Psoas muscle (tissue), 8 donors: Measurements from ENCODE around the gene CCDC146. TPM values are rescaled to one million over a fixed set of nuclear protein-coding genes. Genes with fewer than 3 reads are reported as not detected.

Experiments
- ATAC-seq, 4 donors: fragments of 200-7000 bp; cut with Tn5 transposase; one replicate each; pipeline ENCODE4 v1.9.1; 2020; ENCODE audit warnings: moderate library complexity in 3 of 4, mild to moderate bottlenecking in 2 of 4
- DNase-seq, 2 donors: peaks; one replicate each; pipeline ENCODE4 v3.0.0-alpha.2; 2020
- H3K27ac ChIP-seq: fragments of 200-600 bp; one replicate; pipeline ENCODE4 v1.8.0; 2022
- H3K27me3 ChIP-seq, 3 donors: fragments of 200-600 bp in 1 of 3; one replicate each; pipeline versions ENCODE4 v1.6.1 to v1.8.0; 2013 to 2022; ENCODE audit warnings: low read length in 2 of 3, mild to moderate bottlenecking in 2 of 3, moderate library complexity in 1 of 3; ENCODE audit not compliant: insufficient read depth in 3 of 3
- H3K36me3 ChIP-seq, 2 donors: fragments of 200-600 bp in 1 of 2; one replicate each; pipeline versions ENCODE4 v1.6.1 to v1.8.0; 2013 to 2022; ENCODE audit warnings: low read depth in 1 of 2, mild to moderate bottlenecking in 1 of 2, moderate library complexity in 1 of 2; ENCODE audit not compliant: insufficient read depth in 1 of 2
- H3K4me1 ChIP-seq: fragments of 200-600 bp; one replicate; pipeline ENCODE4 v1.8.0; 2022
- H3K4me3 ChIP-seq: fragments of 200-600 bp; one replicate; pipeline ENCODE4 v1.8.0; 2022; ENCODE audit warnings: mild to moderate bottlenecking
- H3K9me3 ChIP-seq: fragments of 200-600 bp; one replicate; pipeline ENCODE4 v1.8.0; 2022
- CTCF ChIP-seq: fragments of 200-600 bp; IDR thresholded peaks from one replicate; pipeline ENCODE4 v1.8.0; 2022; ENCODE audit warnings: antibody characterized with exemption
- whole genome bisulfite sequencing, 3 donors: extraction: QIAGEN DNeasy Blood & Tissue Kit; methylation state at CpG; one replicate each; pipeline versions ENCODE4 v1.1.6 to v1.1.7; 2013; 5-methylcytosine and 5-hydroxymethylcytosine counted together
- intact Hi-C, 2 donors: fragments of 100-400 bp; cut with DNase I; formaldehyde crosslinking; loops; one replicate each; pipeline versions ENCODE4 v1.11.0 to v1.14.2; 2022
- polyA plus RNA-seq, 3 donors: library from polyadenylated mRNA; stranded (reverse); fragments of 200-250 nt; gene quantifications; one replicate each; pipeline ENCODE4 v1.2.3, GENCODE V29; 2013
- total RNA-seq, 4 donors: library from RNA; stranded (reverse); fragmentation: NEBNext Ultra II Directional in 2 of 4; extraction: Animal tissue kit (Norgen Biotek cat#: 25700) in 2 of 4; gene quantifications; one replicate each; pipeline versions ENCODE4 v1.2.1 to v1.2.4, GENCODE V29; 2021 to 2023
- donor health status: healthy with polysubstance abuse.
- donor health status: DM: no; HTN: no; CAD: no; lungs with moderate emphysema.
- donor health status: Bipolar disorder and iron deficiency.
- donor health status: healthy.
- donor health status: DM: yes; HTN: yes; CAD: no.
- donor health status: DM: no; HTN: no; CAD: no.
- donor health status: DM: no; HTN: no; CAD: no.
- donor health status: DM: yes; HTN: yes; CAD: no.

CCDC146 gene
- total and polyA plus RNA-seq, 7 donors = 1.2 to 3.5 (median 1.9) TPM

GRCh38 chr7:77232467-77232866 is 110.1 kb downstream of the CCDC146 start:
- Histone ChIP-seq H3K27ac (no peak overlapping the region), H3K9me3 (peaks cover 4% of the 10 kb centered on the region), H3K36me3 (no peaks in the 10 kb centered on the region), H3K27me3 (no peaks in the 10 kb centered on the region), H3K4me1 (no peaks in the 10 kb centered on the region), H3K4me3 (no peak overlapping the region)
- TF ChIP-seq CTCF = no peak
- WGBS, 3 donors = 76 to 88% (median 82%) methylated on average over 2 of the region's 2 CpGs
- DNase-seq (no peak), ATAC-seq (no peak)
- intact Hi-C loops = no loop called here

GRCh38 chr7:77235276-77235675 is 112.9 kb downstream of the CCDC146 start:
- H3K4me1 ChIP-seq = no peaks in the 10 kb centered on the region
- H3K27ac ChIP-seq = no peak overlapping the region
- H3K27me3 ChIP-seq = no peaks in the 10 kb centered on the region
- WGBS, 3 donors = 85 to 96% (median 91%) methylated on average over 2 of the region's 2 CpGs
- H3K9me3 ChIP-seq = no peaks in the 10 kb centered on the region
- no peak for TF ChIP-seq CTCF
- ATAC-seq = no peak
- H3K36me3 ChIP-seq = no peaks in the 10 kb centered on the region
- H3K4me3 ChIP-seq = no peak overlapping the region
- DNase-seq = no peak
- intact Hi-C loops = no loop called here

GRCh38 chr7:77238703-77239136 is 116.3 kb downstream of the CCDC146 start:
- Histone ChIP-seq H3K9me3 (no peaks in the 10 kb centered on the region), H3K27ac (no peak overlapping the region), H3K27me3 (no peaks in the 10 kb centered on the region), H3K4me1 (no peaks in the 10 kb centered on the region), H3K36me3 (peaks cover 0 to 5% of the 10 kb centered on the region in 2 donors), H3K4me3 (no peak overlapping the region)
- intact Hi-C loops = no loop called here
- no peak for DNase-seq
- no peak for TF ChIP-seq CTCF
- ATAC-seq = no peak
- 88 to 92% (median 91%) methylated on average over 2 of the region's 2 CpGs for WGBS, 3 donors

GRCh38 chr7:77239471-77239870 is 117.1 kb downstream of the CCDC146 start:
- H3K27me3 ChIP-seq = no peaks in the 10 kb centered on the region
- no peak overlapping the region for H3K27ac ChIP-seq
- H3K9me3 ChIP-seq = no peaks in the 10 kb centered on the region
- H3K36me3 ChIP-seq = peaks cover 0 to 5% of the 10 kb centered on the region in 2 donors
- 95 to 98% (median 97%) methylated on average over 3 of the region's 3 CpGs for WGBS, 3 donors
- no peak overlapping the region for H3K4me3 ChIP-seq
- intact Hi-C loops = no loop called here
- TF ChIP-seq CTCF = no peak
- ATAC-seq = no peak
- H3K4me1 ChIP-seq = no peaks in the 10 kb centered on the region
- no peak for DNase-seq

GRCh38 chr7:77242068-77242467 is 119.7 kb downstream of the CCDC146 start:
- H3K27me3 ChIP-seq = no peaks in the 10 kb centered on the region
- intact Hi-C loops = no loop called here
- peaks cover 9% of the 10 kb centered on the region for H3K4me1 ChIP-seq
- H3K27ac ChIP-seq = no peak overlapping the region
- DNase-seq = no peak
- peaks cover 0 to 5% of the 10 kb centered on the region in 2 donors for H3K36me3 ChIP-seq
- no peak overlapping the region for H3K4me3 ChIP-seq
- 64 to 79% (median 71%) methylated on average over 2 of the region's 2 CpGs for WGBS, 3 donors
- H3K9me3 ChIP-seq = no peaks in the 10 kb centered on the region
- ATAC-seq = no peak
- TF ChIP-seq CTCF = no peak
